Stimulated activated memory B cell treated with anti-CD40 and anti-IgM and Interleukin-4, amounts not matched to agents 10 μg/mL and 1 μg/mL and 100 μg/mL, for 72 hours (primary cell): ENCODE measurements around the gene S100A6.

Experiments
- ATAC-seq: fragments of 150-1000 bp; cut with Tn5 transposase; 2 replicates; pipeline ENCODE4 v1.10.0; 2021
- H3K27ac Mint-ChIP-seq: one replicate; pipeline ENCODE4 v1.8.0; 2022; ENCODE audit warnings: mild to moderate bottlenecking, mixed read lengths
- H3K27me3 Mint-ChIP-seq: one replicate; pipeline ENCODE4 v1.8.0; 2022; ENCODE audit warnings: mixed read lengths
- H3K36me3 Mint-ChIP-seq: one replicate; pipeline ENCODE4 v1.8.0; 2022; ENCODE audit warnings: mixed read lengths
- H3K4me1 Mint-ChIP-seq: one replicate; pipeline ENCODE4 v1.8.0; 2022; ENCODE audit warnings: mixed read lengths
- H3K4me3 Mint-ChIP-seq: one replicate; pipeline ENCODE4 v1.8.0; 2022; ENCODE audit warnings: mild to moderate bottlenecking, moderate library complexity, mixed read lengths
- H3K9me3 Mint-ChIP-seq: one replicate; pipeline ENCODE4 v1.8.0; 2022; ENCODE audit warnings: mixed read lengths

The S100A6 gene

DNA sequence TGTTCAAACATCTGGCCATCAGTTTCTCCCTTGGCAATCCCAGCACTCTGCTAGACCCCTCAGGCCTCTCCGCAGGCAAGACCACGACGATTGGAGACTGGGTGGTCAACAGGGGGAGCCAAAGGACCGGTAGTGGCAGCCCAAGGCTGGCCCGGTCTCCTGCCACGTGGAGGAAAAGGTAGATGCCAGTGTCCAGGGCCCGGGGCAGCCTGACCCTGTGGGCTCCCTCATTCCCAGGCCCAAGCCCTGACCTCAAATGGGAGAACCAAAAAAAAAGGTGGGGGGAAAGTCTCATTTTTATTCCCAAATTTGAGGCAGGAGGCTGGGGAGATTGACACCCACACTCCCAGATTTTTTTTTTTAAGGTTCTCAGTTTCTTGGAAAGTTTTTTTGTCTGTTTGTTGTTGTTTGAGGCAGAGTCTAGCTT, 24.8 kb downstream of the S100A6 start:
- no peak overlapping the region for H3K27ac Mint-ChIP-seq
- no peak overlapping the region for H3K4me3 Mint-ChIP-seq
- no peaks in the 10 kb centered on the region for H3K9me3 Mint-ChIP-seq

DNA sequence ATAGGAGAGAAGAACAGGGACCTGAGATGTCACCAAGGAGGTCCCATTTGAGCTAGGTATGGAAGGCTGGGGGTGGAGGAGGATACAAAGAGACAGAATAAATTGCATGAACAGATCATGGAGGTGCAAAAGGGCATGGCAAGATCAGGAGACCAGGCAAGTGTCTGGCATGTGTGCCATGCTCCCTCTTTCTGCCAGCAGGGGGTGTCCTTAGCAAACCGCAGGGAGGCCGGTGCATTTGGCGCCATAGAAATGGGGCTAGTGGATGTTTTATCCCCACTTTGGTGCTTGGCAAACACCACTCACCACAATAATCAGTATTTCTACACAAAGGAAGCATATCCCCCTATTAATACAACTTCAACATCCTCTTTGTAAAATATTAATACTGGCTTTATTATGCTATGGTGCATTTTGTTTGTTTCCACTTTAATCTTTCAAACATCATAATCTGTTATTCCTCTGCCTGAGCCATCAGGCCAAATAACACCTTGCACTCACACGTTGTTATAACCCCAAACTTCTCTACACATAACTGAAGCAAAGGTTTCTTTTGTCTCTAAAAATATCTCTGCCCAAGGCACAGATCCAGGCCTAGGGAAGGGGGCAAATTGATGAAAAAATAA, 25.9 kb downstream of the S100A6 start:
- Mint-ChIP-seq H3K9me3 (no peaks in the 10 kb centered on the region), H3K4me3 (no peak overlapping the region), H3K4me1 (peaks cover 7% of the 10 kb centered on the region), H3K27ac (no peak overlapping the region), H3K27me3 (no peaks in the 10 kb centered on the region), H3K36me3 (no peaks in the 10 kb centered on the region)
- ATAC-seq: peak; percentile 64

More for the DNA sequence above, 24.8 kb downstream of the S100A6 start:
- Mint-ChIP-seq H3K27me3 (no peaks in the 10 kb centered on the region), H3K36me3 (no peaks in the 10 kb centered on the region), H3K4me1 (peaks cover 8% of the 10 kb centered on the region)
- ATAC-seq: peak; percentile 89

DNA sequence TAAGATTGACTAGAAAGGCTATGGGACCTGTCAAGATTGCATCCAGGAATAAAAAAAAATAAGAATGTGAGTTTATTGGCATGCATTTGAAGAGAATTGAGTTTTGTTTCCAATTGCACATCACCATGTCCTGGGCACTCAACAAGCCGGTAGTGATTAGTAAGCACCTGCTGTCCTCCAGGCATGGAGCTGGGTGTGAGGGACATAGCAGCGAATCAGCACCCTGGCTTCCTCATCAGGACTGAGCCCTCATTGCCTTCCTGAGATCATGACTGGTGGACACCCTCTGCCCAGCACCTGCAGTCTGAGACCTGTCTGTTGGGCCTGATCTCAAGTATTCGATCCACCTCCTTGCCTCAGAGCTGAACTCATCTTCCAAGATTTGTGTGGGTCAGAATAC, 26.8 kb downstream of the S100A6 start:
- ATAC-seq: no peak
- no peaks in the 10 kb centered on the region for H3K27me3 Mint-ChIP-seq
- H3K27ac Mint-ChIP-seq: no peak overlapping the region
- H3K36me3 Mint-ChIP-seq: no peaks in the 10 kb centered on the region
- no peak overlapping the region for H3K4me3 Mint-ChIP-seq
- no peaks in the 10 kb centered on the region for H3K9me3 Mint-ChIP-seq
- H3K4me1 Mint-ChIP-seq: peaks cover 7% of the 10 kb centered on the region

DNA sequence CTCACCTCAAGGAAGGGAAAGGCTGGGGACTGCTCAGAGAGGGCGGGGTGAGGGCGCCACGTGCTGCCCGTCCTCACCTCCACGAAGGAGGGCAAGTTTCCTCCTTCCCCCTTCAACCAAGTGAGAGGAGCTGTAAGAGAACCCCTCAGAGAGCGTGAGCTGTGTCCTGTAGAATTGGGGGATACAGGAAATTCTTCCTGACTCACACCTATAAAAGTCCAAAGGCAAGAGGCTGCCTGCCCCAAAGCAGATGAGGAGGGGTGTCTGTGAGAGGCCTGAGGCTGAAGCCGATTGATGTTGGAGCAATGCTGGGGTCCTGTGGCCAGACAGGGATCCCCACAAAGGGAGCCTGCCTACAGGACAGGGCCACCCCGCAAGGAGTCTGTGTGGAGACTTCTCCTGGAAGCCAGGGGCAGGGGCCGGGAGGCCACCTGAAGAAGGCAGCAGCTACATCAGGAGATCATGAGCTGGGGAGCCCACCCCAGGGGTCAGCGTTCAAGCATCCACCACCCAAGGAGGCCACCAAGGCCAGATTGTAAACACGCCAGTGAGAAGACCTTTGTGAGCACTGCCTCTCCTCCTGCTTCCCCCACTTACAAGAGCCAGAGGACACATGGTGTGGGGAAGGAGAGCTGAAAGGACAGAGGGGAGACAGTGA, 27.7 kb downstream of the S100A6 start:
- no peak overlapping the region for H3K4me3 Mint-ChIP-seq
- H3K9me3 Mint-ChIP-seq: no peaks in the 10 kb centered on the region
- peaks cover 7% of the 10 kb centered on the region for H3K4me1 Mint-ChIP-seq
- no peaks in the 10 kb centered on the region for H3K27me3 Mint-ChIP-seq
- no peaks in the 10 kb centered on the region for H3K36me3 Mint-ChIP-seq
- H3K27ac Mint-ChIP-seq: peak overlapping the region; percentile 13
- ATAC-seq: no peak

DNA sequence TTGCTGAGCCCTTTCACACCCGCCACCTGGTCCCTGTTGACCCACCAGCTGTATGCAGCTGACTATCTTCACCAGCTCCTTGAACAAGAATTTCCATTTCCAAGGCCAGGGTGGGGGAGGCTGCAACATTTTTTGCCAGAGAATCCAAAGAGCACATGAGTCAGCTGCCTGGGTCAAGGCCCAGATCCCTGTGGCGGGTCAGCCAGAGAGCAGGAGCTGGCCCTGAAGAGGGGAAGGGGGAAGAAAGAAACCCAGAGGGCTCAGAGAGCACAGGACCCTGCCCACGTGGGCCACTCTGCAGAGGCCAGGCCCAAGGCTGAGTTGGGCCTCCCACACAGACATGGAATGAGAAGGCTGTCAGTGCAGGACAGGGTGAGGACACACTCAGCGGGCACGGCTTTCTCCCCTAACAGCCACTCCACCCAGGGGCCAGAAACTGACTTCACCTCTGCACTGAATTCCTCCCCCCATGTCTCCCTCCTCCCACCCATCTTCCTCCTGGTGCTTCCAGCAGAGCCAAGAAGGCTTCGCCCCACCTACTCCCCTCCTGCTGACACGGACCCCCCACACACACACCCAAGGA, 28.9 kb downstream of the S100A6 start:
- Mint-ChIP-seq H3K27me3 (no peaks in the 10 kb centered on the region), H3K9me3 (no peaks in the 10 kb centered on the region), H3K36me3 (no peaks in the 10 kb centered on the region), H3K4me1 (peaks cover 7% of the 10 kb centered on the region), H3K27ac (peak overlapping the region; percentile 13), H3K4me3 (no peak overlapping the region)
- no peak for ATAC-seq

DNA sequence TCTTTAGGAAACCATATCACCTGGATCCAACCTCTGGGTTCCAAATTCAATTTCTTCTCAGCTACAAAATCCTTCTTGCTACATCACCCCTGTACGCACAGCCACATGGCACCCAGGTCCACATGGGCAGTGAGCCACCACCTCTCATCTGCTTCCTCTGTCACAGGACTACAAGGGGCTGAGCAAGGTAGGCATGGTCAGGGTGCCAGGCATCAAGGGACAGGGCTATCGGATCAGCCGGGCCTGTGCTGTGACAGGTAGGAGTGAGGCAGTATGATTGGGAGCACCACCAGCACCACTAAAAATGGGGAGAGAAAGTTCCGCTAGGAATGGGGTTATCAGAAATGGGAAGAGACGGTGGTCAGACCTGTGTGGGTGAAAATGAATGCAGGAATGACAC, 29.4 kb downstream of the S100A6 start:
- Mint-ChIP-seq H3K27me3 (no peaks in the 10 kb centered on the region), H3K4me3 (no peak overlapping the region), H3K27ac (no peak overlapping the region), H3K4me1 (peaks cover 7% of the 10 kb centered on the region), H3K36me3 (no peaks in the 10 kb centered on the region), H3K9me3 (no peaks in the 10 kb centered on the region)
- ATAC-seq: no peak

DNA sequence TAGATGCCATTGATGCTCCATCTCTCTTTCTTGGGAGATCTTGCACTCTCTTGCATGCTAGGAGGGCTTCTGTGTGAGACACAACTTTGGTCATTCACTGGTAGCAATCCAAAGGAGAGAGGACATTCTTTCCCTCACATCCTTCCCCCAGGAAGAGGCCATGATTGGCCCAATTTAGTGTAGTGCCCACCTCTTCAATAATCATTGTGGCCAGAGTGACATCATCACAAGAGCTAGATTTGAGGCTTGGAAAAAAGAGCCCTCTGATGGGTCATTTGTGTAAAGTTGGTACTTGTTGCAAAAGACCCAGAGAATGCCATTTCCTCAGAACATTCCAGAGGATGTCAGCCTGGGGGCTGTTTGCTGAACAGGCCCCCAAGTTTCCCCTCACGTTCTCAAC, 30.2 kb downstream of the S100A6 start:
- no peak overlapping the region for H3K27ac Mint-ChIP-seq
- H3K27me3 Mint-ChIP-seq: no peaks in the 10 kb centered on the region
- no peak for ATAC-seq
- no peak overlapping the region for H3K4me3 Mint-ChIP-seq
- no peaks in the 10 kb centered on the region for H3K9me3 Mint-ChIP-seq
- H3K4me1 Mint-ChIP-seq: peaks cover under 1% of the 10 kb centered on the region
- no peaks in the 10 kb centered on the region for H3K36me3 Mint-ChIP-seq

DNA sequence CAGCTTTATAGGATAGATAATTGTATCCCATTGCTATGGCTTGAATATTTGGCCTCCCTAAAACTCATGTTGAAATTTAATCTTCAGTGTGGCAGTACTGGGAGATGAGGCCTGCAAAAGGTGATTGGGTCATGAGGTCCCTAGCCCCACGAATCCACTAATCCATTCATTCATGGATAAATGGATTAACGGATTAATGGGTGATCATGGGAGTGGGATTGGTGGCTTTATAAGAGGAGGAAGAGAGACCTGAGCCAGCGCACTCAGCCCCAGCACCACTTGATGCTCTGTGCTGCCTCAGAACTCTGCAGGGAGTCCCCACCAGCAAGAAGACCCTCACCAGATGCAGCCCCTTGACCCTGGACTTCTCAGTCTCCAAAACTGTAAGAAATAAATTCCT, 32.0 kb downstream of the S100A6 start:
- Mint-ChIP-seq H3K27me3 (peaks cover 13% of the 10 kb centered on the region), H3K9me3 (no peaks in the 10 kb centered on the region), H3K4me3 (no peak overlapping the region), H3K36me3 (no peaks in the 10 kb centered on the region), H3K27ac (no peak overlapping the region), H3K4me1 (no peaks in the 10 kb centered on the region)
- no peak for ATAC-seq

DNA sequence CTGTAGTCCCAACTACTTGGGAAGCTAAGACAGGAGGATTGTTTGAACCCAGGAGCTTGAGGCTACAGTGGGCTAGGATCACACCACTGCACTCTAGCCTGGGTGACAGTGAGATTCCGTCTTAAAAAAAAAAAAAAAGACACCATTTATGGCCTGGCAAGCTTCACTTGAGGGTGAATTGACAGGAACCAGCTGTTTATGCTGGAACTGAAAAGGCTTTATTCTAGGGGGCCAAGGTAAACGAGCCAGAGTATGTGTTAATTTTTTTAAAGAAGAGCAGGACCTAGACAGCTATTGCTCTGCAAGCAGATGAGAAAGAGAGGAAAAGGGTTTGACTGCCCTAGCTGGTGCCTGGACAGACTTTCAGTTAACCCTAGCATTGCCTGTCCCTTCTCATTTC, 37.0 kb downstream of the S100A6 start:
- peaks cover 13% of the 10 kb centered on the region for H3K4me1 Mint-ChIP-seq
- no peak overlapping the region for H3K4me3 Mint-ChIP-seq
- no peaks in the 10 kb centered on the region for H3K36me3 Mint-ChIP-seq
- ATAC-seq: no peak
- H3K9me3 Mint-ChIP-seq: no peaks in the 10 kb centered on the region
- peaks cover 13% of the 10 kb centered on the region for H3K27me3 Mint-ChIP-seq
- no peak overlapping the region for H3K27ac Mint-ChIP-seq

DNA sequence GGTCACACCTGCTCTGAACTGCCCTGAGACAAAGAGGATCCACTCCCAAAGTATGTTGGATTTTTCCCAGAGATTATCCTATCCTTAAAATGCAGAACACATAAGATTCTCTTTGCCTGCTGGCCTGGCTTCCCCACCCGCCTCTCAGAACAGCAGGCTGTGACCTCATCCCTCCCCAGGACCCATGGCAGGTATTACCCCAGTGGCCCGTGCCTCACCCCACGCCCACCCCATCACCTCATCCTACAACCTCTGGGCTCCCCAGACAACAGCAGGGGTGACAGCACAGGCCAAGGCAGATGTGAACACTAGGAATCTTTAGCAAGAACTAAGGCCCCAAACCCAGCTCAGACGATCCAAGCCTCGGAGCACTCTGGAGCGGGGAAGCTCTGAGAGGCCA, 40.3 kb downstream of the S100A6 start:
- Mint-ChIP-seq H3K9me3 (no peaks in the 10 kb centered on the region), H3K36me3 (no peaks in the 10 kb centered on the region), H3K27ac (peak overlapping the region; percentile 43), H3K27me3 (peaks cover 25% of the 10 kb centered on the region), H3K4me3 (no peak overlapping the region), H3K4me1 (peaks cover 20% of the 10 kb centered on the region)
- peak; percentile 64 for ATAC-seq

DNA sequence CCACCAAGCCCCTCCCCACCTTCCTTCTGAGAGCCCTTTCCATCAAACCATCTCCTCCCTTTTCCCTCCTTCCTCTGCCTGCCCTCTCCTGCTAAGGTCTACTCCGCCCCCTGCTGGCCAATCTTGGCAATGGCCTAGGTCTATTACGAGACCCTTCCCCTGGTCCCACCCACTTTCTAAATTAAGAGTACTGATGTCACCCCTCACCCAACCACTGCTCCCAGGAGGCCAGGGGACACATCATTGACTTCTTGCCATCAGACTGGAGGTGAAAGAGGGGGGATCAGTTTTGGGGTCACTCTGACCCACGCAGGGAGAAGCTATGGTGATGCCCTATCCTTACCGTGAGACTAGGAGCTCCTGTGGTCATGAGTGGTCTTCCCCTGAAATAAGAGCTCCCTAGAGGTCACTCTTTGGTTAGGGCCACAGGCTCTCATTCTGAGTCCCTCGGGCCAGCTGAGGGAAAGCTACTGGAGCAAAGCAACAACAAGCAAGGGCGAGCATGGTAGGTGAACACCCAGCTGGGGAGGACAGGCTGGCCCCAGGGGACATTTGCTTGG, 40.7 kb downstream of the S100A6 start:
- peak; percentile 81 for ATAC-seq

DNA sequence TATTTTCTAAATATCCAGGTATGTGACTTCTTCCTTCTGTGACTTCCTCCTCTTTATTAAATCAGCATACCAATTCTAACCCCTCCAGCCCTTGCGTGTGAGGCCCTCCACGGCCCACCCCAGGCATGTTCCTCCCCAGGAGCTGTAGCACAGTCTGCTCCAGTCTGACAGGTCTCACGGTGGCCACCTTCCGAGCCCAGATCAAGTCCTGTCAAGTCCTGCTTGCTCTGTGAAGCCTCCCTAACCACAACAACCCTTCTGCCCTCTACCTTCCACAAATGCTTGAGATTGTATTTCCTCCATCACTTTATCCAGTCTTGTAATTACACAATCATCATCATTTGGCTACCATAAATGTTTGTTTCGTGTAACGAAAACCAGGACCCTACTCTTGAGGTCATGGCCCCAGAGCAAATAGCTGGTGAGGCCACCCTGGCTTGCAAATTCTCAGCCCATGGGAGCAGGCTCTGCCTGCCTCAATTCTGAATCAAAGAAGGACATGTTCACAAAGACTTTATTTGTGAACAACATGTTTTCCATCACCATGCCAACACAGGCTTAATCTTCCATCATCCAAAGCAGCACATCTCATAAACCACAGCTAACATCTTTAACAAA, 42.3 kb downstream of the S100A6 start:
- peaks cover 13% of the 10 kb centered on the region for H3K27me3 Mint-ChIP-seq
- H3K36me3 Mint-ChIP-seq: no peaks in the 10 kb centered on the region
- no peak for ATAC-seq
- peaks cover 23% of the 10 kb centered on the region for H3K4me1 Mint-ChIP-seq
- H3K9me3 Mint-ChIP-seq: no peaks in the 10 kb centered on the region
- no peak overlapping the region for H3K4me3 Mint-ChIP-seq
- no peak overlapping the region for H3K27ac Mint-ChIP-seq

More for the DNA sequence above, 40.7 kb downstream of the S100A6 start:
- Mint-ChIP-seq H3K27me3 (peaks cover 22% of the 10 kb centered on the region), H3K4me3 (no peak overlapping the region), H3K4me1 (peaks cover 23% of the 10 kb centered on the region), H3K36me3 (no peaks in the 10 kb centered on the region), H3K27ac (peak overlapping the region; percentile 43), H3K9me3 (no peaks in the 10 kb centered on the region)

DNA sequence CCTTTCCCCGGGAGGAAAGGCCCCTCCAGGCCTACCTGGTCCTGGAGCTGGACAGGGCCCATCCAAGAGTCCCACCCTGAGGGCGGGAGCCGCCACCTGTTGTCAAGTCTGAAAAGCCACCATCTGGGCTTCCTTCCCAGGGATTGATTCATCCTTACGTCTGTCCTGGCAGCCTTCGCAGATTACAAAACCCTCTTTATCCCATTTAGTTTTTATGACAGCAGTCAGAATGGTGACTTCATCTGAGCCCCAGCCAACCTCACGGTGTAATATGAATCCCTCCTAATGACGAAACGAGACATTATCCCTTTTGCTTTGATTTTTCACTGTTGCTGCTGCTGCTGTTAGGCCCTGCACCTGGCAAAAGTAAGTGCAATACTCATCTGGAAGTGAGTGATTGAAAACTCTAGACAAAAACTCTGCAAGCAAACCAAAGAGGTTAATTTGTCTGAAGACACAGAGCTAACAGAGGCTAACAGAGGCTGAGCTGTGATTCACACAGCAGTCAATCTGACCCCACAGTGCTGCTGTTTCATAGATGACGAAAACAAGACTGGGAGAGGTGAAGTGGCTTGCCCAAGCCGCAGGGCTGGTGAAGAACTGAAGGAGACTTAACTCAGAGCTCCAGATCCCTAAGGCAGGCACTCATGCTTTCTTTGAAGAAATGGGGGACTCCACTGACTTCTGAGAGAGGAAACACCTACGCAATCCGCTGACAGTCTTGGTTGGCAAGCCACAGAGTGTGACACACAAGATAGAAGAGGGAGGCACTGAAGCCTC, 45.3 kb downstream of the S100A6 start:
- Mint-ChIP-seq H3K27ac (peak overlapping the region; percentile 33), H3K4me3 (no peak overlapping the region), H3K9me3 (no peaks in the 10 kb centered on the region), H3K27me3 (peaks cover 29% of the 10 kb centered on the region), H3K4me1 (peaks cover 19% of the 10 kb centered on the region), H3K36me3 (no peaks in the 10 kb centered on the region)
- peak; percentile 68 for ATAC-seq

DNA sequence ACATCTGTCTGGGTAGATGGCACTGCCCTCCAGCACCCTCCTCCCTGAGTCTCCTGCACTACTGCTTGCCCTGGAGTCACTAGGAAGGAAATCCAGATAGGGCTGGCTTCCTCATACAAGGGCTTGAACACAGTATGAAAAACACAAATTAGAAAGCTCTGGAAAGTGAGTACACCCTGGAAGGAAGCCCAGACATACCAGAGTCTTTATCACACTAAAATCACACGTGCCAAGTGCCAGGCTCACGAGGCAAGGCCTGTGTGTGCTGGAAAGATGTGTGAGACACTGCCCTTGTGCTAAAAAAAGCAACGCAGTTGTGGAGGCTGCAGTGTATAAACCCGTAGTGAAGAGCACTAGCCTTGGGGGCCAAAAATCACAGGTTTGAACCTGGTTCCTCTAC, 47.1 kb downstream of the S100A6 start:
- no peak overlapping the region for H3K27ac Mint-ChIP-seq
- H3K36me3 Mint-ChIP-seq: no peaks in the 10 kb centered on the region
- no peak for ATAC-seq
- peaks cover 46% of the 10 kb centered on the region for H3K27me3 Mint-ChIP-seq
- no peaks in the 10 kb centered on the region for H3K9me3 Mint-ChIP-seq
- peaks cover 9% of the 10 kb centered on the region for H3K4me1 Mint-ChIP-seq
- H3K4me3 Mint-ChIP-seq: no peak overlapping the region

DNA sequence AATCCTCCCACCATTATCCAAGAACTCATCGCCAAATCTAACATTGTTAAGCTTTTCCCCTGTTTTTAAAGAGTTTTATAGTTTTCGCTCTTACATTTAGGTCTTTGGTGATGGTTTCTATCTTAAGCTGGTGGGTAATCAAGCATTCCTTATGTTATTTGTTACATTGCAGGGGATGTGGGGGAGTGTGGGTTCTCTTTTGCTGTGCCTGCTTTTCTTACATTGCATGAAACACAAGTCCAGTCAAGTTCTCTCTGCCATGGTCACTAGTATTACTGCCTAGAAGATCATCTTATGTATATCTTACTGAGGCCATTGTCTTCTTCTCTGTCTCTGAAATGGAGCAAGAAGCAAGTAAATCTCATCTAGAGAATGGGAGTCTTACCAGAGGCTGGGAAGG, 48.1 kb downstream of the S100A6 start:
- Mint-ChIP-seq H3K4me3 (no peak overlapping the region), H3K27me3 (peaks cover 49% of the 10 kb centered on the region), H3K9me3 (no peaks in the 10 kb centered on the region), H3K36me3 (no peaks in the 10 kb centered on the region), H3K4me1 (peaks cover 9% of the 10 kb centered on the region), H3K27ac (no peak overlapping the region)
- no peak for ATAC-seq
